ENCODE data around the gene CCDC134.
A peak's percentile ranks its signal among the peaks of the same experiment; 100 is the strongest.
"Not testable (repeated sequence)": the region's sequence is repeated elsewhere in the genome, so short reads cannot be mapped to it uniquely, and the experiment has no call there.

The CCDC134 gene

GRCh38 chr22:41834005-41834944 is 33.8 kb downstream of the CCDC134 start:
- intact Hi-C loops (cut with micrococcal nuclease), result loop anchor here (2.0 to 5.0 kb wide), 2 partner anchors 15 to 247 kb away; partner anchors contain the start of gene PMM1
- no peaks in the 10 kb centered on the region for H3K9me3 Mint-ChIP-seq
- H3K4me1 Mint-ChIP-seq (ENCODE audit: low read depth), result peaks cover 65% of the 10 kb centered on the region
- H3K27me3 Mint-ChIP-seq, result no peaks in the 10 kb centered on the region
- peak overlapping the region; percentile 99 for H3K27ac Mint-ChIP-seq
- H3K36me3 Mint-ChIP-seq (ENCODE audit: low read depth), result peaks cover 50% of the 10 kb centered on the region
- peak overlapping the region; percentile 97 for H3K4me3 Mint-ChIP-seq

- intact Hi-C loops (cut with micrococcal nuclease), result loop anchor here (2.0 kb wide), 1 partner anchor 13 kb away; no protein-coding TSS in a partner anchor
These were observed 35.0 kb downstream of the CCDC134 start for GRCh38 chr22:41835462-41835861.

GRCh38 chr22:41836551-41836950 is 36.1 kb downstream of the CCDC134 start:
- Mint-ChIP-seq H3K4me1 (ENCODE audit: low read depth) (peaks cover 62% of the 10 kb centered on the region), H3K36me3 (ENCODE audit: low read depth) (peaks cover 70% of the 10 kb centered on the region), H3K27ac (no peak overlapping the region), H3K4me3 (no peak overlapping the region), H3K9me3 (no peaks in the 10 kb centered on the region), H3K27me3 (no peaks in the 10 kb centered on the region)
- intact Hi-C loops (cut with micrococcal nuclease), result no loop called here

More at GRCh38 chr22:41835462-41835861, 35.0 kb downstream of the CCDC134 start:
- Mint-ChIP-seq H3K36me3 (ENCODE audit: low read depth) (peaks cover 62% of the 10 kb centered on the region), H3K4me1 (ENCODE audit: low read depth) (peaks cover 62% of the 10 kb centered on the region)
- H3K4me3 Mint-ChIP-seq, H3K27me3 Mint-ChIP-seq, H3K27ac Mint-ChIP-seq, H3K9me3 Mint-ChIP-seq: not testable (repeated sequence)

GRCh38 chr22:41838842-41839618 is 38.6 kb downstream of the CCDC134 start:
- no peak overlapping the region for H3K4me3 Mint-ChIP-seq
- no peaks in the 10 kb centered on the region for H3K9me3 Mint-ChIP-seq
- H3K27ac Mint-ChIP-seq, result peak overlapping the region; percentile 7
- H3K27me3 Mint-ChIP-seq, result no peaks in the 10 kb centered on the region
- peaks cover 51% of the 10 kb centered on the region for H3K4me1 Mint-ChIP-seq (ENCODE audit: low read depth)
- H3K36me3 Mint-ChIP-seq (ENCODE audit: low read depth), result peaks cover 73% of the 10 kb centered on the region
- intact Hi-C loops (cut with micrococcal nuclease), result no loop called here

- H3K36me3 Mint-ChIP-seq (ENCODE audit: low read depth), result peaks cover 85% of the 10 kb centered on the region
- no peaks in the 10 kb centered on the region for H3K27me3 Mint-ChIP-seq
- H3K4me3 Mint-ChIP-seq, result no peak overlapping the region
- intact Hi-C loops (cut with micrococcal nuclease), result no loop called here
- H3K9me3 Mint-ChIP-seq, result no peaks in the 10 kb centered on the region
- H3K4me1 Mint-ChIP-seq (ENCODE audit: low read depth), result peaks cover 63% of the 10 kb centered on the region
- peak overlapping the region; percentile 52 for H3K27ac Mint-ChIP-seq
These were observed 39.7 kb downstream of the CCDC134 start for GRCh38 chr22:41840216-41840615.

- Mint-ChIP-seq H3K36me3 (ENCODE audit: low read depth) (peaks cover 86% of the 10 kb centered on the region), H3K9me3 (no peaks in the 10 kb centered on the region), H3K27ac (peak overlapping the region; percentile 52), H3K4me1 (ENCODE audit: low read depth) (peaks cover 65% of the 10 kb centered on the region), H3K27me3 (no peaks in the 10 kb centered on the region), H3K4me3 (no peak overlapping the region)
- intact Hi-C loops (cut with micrococcal nuclease), result no loop called here
These were observed 40.7 kb downstream of the CCDC134 start for GRCh38 chr22:41841085-41841712.

GRCh38 chr22:41842996-41843970 is 42.8 kb downstream of the CCDC134 start:
- H3K4me3 Mint-ChIP-seq, result no peak overlapping the region
- peaks cover 77% of the 10 kb centered on the region for H3K36me3 Mint-ChIP-seq (ENCODE audit: low read depth)
- intact Hi-C loops (cut with micrococcal nuclease), result no loop called here
- no peak overlapping the region for H3K27ac Mint-ChIP-seq
- H3K27me3 Mint-ChIP-seq, result no peaks in the 10 kb centered on the region
- H3K9me3 Mint-ChIP-seq, result no peaks in the 10 kb centered on the region
- H3K4me1 Mint-ChIP-seq (ENCODE audit: low read depth), result peaks cover 66% of the 10 kb centered on the region

GRCh38 chr22:41844036-41844435 is 43.6 kb downstream of the CCDC134 start:
- Mint-ChIP-seq H3K27ac (no peak overlapping the region), H3K4me1 (ENCODE audit: low read depth) (peaks cover 65% of the 10 kb centered on the region), H3K36me3 (ENCODE audit: low read depth) (peaks cover 69% of the 10 kb centered on the region), H3K27me3 (no peaks in the 10 kb centered on the region), H3K9me3 (no peaks in the 10 kb centered on the region), H3K4me3 (no peak overlapping the region)
- intact Hi-C loops (cut with micrococcal nuclease), result no loop called here

- Mint-ChIP-seq H3K36me3 (ENCODE audit: low read depth) (peaks cover 64% of the 10 kb centered on the region), H3K4me3 (no peak overlapping the region), H3K4me1 (ENCODE audit: low read depth) (peaks cover 60% of the 10 kb centered on the region), H3K9me3 (no peaks in the 10 kb centered on the region), H3K27me3 (no peaks in the 10 kb centered on the region), H3K27ac (no peak overlapping the region)
- intact Hi-C loops (cut with micrococcal nuclease), result no loop called here
These were observed 44.0 kb downstream of the CCDC134 start for GRCh38 chr22:41844513-41844912.

- Mint-ChIP-seq H3K27me3 (no peaks in the 10 kb centered on the region), H3K4me3 (no peak overlapping the region), H3K9me3 (no peaks in the 10 kb centered on the region), H3K4me1 (ENCODE audit: low read depth) (peaks cover 53% of the 10 kb centered on the region), H3K36me3 (ENCODE audit: low read depth) (peaks cover 53% of the 10 kb centered on the region), H3K27ac (peak overlapping the region; percentile 40)
- intact Hi-C loops (cut with micrococcal nuclease), result no loop called here
These were observed 45.1 kb downstream of the CCDC134 start for GRCh38 chr22:41845380-41846267.

- H3K4me3 Mint-ChIP-seq, result no peak overlapping the region
These were observed 45.9 kb downstream of the CCDC134 start for GRCh38 chr22:41846268-41846987.

GRCh38 chr22:41847300-41847699 is 46.8 kb downstream of the CCDC134 start:
- Mint-ChIP-seq H3K4me3 (no peak overlapping the region), H3K27me3 (no peaks in the 10 kb centered on the region), H3K9me3 (no peaks in the 10 kb centered on the region), H3K27ac (peak overlapping the region; percentile 40), H3K4me1 (ENCODE audit: low read depth) (peaks cover 52% of the 10 kb centered on the region), H3K36me3 (ENCODE audit: low read depth) (peaks cover 54% of the 10 kb centered on the region)
- intact Hi-C loops (cut with micrococcal nuclease), result no loop called here

More at GRCh38 chr22:41846268-41846987, 45.9 kb downstream of the CCDC134 start:
- H3K36me3 Mint-ChIP-seq (ENCODE audit: low read depth), result peaks cover 49% of the 10 kb centered on the region
- no peaks in the 10 kb centered on the region for H3K9me3 Mint-ChIP-seq
- intact Hi-C loops (cut with micrococcal nuclease), result no loop called here
- H3K27ac Mint-ChIP-seq, result peak overlapping the region; percentile 40
- peaks cover 46% of the 10 kb centered on the region for H3K4me1 Mint-ChIP-seq (ENCODE audit: low read depth)
- no peaks in the 10 kb centered on the region for H3K27me3 Mint-ChIP-seq
